ENCODE results near the gene AGAP2. TPM values are rescaled to one million over a fixed set of nuclear protein-coding genes. Genes with fewer than 3 reads are reported as not detected.
A peak's percentile ranks its signal among the peaks of the same experiment; 100 is the strongest.

AGAP2 gene
- polyA plus RNA-seq, 1 experiment, result 0.05 TPM

GRCh38 chr12:57772429-57773322, 34.1 kb upstream of the AGAP2 start, which contains the start of gene EEF1AKMT3:
Gene EEF1AKMT3, plus strand, starts transcription at chr12:57772614. Its CDS starts 111 bp downstream, at chr12:57772725.
- ChIA-PET POLR2A (interaction anchor here (0.6 to 0.7 kb wide), 4 partner anchors 20 to 124 kb away, joined by 3 to 9 read pairs (median 3); partner anchors contain the start of gene CDK4), CTCF (interaction anchor here (0.6 to 1.2 kb wide), 6 partner anchors 9 to 189 kb away, joined by 3 to 4 read pairs (median 4); partner anchors contain the start of gene TSFM)
- Histone ChIP-seq H3K4me3 (ENCODE audit: low read depth, low read length) (peak within 1 kb of the TSS; percentile 91), H3K36me3 (ENCODE audit: control insufficient read depth, insufficient read depth, low read length) (peaks cover 2% of the 10 kb centered on the region; the same call in 1 of the 2 replicates), H3K27me3 (ENCODE audit: control insufficient read depth, insufficient read depth, low read length) (no peaks in the 10 kb centered on the region)
- no peak for DNase-seq (ENCODE audit: low read depth)
- no peak for TF ChIP-seq CTCF (IDR thresholded peaks at IDR 0.05; ENCODE audit: insufficient read depth, low read depth, low read length)

GRCh38 chr12:57771873-57772428, 33.4 kb upstream of the AGAP2 start, which contains the start of gene METTL1:
Gene METTL1, minus strand, starts transcription at chr12:57772105. Its CDS starts 22 bp downstream, at chr12:57772083.
- Histone ChIP-seq H3K36me3 (ENCODE audit: control insufficient read depth, insufficient read depth, low read length) (peaks cover 2% of the 10 kb centered on the region; the same call in 1 of the 2 replicates), H3K27me3 (ENCODE audit: control insufficient read depth, insufficient read depth, low read length) (no peaks in the 10 kb centered on the region), H3K4me3 (ENCODE audit: low read depth, low read length) (peak within 1 kb of the TSS; percentile 91)
- POLR2A ChIA-PET, result interaction anchor here (0.6 to 0.7 kb wide), 3 partner anchors 20 to 125 kb away, joined by 3 read pairs; partner anchors contain the start of gene CDK4
- peak; percentile 82 for DNase-seq (ENCODE audit: low read depth)
- CTCF ChIA-PET, result interaction anchor here (0.6 to 1.2 kb wide), 6 partner anchors 10 to 189 kb away, joined by 3 to 4 read pairs (median 4); partner anchors contain the start of gene TSFM
- TF ChIP-seq CTCF (IDR thresholded peaks at IDR 0.05; ENCODE audit: insufficient read depth, low read depth, low read length), result no peak

DNA sequence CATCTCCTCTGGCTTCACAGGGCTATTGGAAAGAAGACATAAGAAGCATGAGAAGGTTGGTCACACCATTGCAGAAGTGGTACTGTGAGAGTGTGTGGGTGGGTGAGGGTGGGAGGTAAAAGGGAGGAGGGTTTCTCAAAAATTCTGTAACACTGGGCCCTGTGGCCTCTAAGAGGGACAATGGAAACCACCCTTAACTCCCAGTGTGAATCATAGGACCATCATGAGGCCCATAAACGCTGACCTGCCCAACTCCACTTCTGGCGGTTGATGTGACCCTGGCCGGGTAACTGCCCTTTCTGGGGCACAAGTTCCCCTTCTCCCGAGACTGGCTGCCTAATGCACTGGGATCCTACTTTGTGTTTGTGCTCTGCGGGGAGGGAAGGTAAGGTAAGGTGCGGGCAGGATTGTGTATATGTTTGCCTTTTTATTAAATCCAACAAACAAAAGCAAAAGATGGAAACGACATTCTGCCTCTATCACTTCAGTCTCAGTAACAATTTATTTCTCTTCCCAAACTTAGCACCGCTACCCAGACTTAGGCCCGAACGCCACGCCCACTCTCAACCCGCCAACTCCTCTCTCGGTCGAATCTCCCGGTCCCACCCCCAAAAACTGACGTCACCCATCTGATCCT, 32.8 kb upstream of the AGAP2 start:
- no peak for DNase-seq (ENCODE audit: low read depth)
- POLR2A ChIA-PET, result no interaction called here
- peak overlapping the region; percentile 91 for H3K4me3 ChIP-seq (ENCODE audit: low read depth, low read length)
- CTCF ChIA-PET, result interaction anchor here (1.1 to 1.2 kb wide), 2 partner anchors 12 to 23 kb away, joined by 3 to 4 read pairs; partner anchors contain the start of gene TSFM
- no peak for TF ChIP-seq CTCF (IDR thresholded peaks at IDR 0.05; ENCODE audit: insufficient read depth, low read depth, low read length)
- H3K27me3 ChIP-seq (ENCODE audit: control insufficient read depth, insufficient read depth, low read length), result no peaks in the 10 kb centered on the region
- peaks cover 2% of the 10 kb centered on the region; the same call in 1 of the 2 replicates for H3K36me3 ChIP-seq (ENCODE audit: control insufficient read depth, insufficient read depth, low read length)

DNA sequence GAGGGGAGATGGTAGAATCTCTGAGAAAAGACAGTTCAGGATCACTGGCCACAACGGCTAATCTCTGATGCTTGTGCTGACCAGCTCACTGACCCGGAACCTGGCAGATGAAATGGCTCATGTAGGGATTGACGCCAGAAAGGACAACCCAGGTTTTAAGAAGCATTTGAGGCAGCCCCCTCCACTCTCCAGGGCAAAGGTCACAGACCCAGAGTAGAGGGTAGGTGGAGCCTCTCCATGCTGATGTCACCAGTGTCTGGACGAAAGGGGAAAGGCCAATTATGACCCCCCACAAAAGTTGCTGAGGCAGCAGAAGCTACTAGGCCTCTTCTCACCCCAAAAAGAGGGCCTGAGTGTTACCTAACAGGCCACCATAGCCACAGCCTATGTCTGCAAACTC, 32.2 kb upstream of the AGAP2 start:
- no peak overlapping the region for H3K4me3 ChIP-seq (ENCODE audit: low read depth, low read length)
- TF ChIP-seq CTCF (IDR thresholded peaks at IDR 0.05; ENCODE audit: insufficient read depth, low read depth, low read length), result no peak
- ChIA-PET CTCF (no interaction called here), POLR2A (no interaction called here)
- peaks cover under 1% of the 10 kb centered on the region; the same call in 1 of the 2 replicates for H3K27me3 ChIP-seq (ENCODE audit: control insufficient read depth, insufficient read depth, low read length)
- no peak for DNase-seq (ENCODE audit: low read depth)
- H3K36me3 ChIP-seq (ENCODE audit: control insufficient read depth, insufficient read depth, low read length), result peaks cover 2% of the 10 kb centered on the region; the same call in 1 of the 2 replicates
